ENCODE results near the gene STUB1.

- no peak for TF ChIP-seq ZFP30 (CRISPR knock-in tag; IDR thresholded peaks at IDR 0.05)
- TF ChIP-seq ZFP3 (CRISPR knock-in tag; IDR thresholded peaks at IDR 0.05): no peak
- TF ChIP-seq OSR1 (CRISPR knock-in tag; IDR thresholded peaks at IDR 0.05): no peak
- TF ChIP-seq GLIS3 (CRISPR knock-in tag; IDR thresholded peaks at IDR 0.05): no peak
- no peak for TF ChIP-seq ZC3H10 (CRISPR knock-in tag; IDR thresholded peaks at IDR 0.05)
- no peak for TF ChIP-seq ZNF70 (CRISPR knock-in tag; IDR thresholded peaks at IDR 0.05)
- no peak for TF ChIP-seq PATZ1 (CRISPR knock-in tag; IDR thresholded peaks at IDR 0.05; ENCODE audit: borderline replicate concordance)
- no peak for TF ChIP-seq ARNTL (CRISPR knock-in tag; IDR thresholded peaks at IDR 0.05; ENCODE audit: borderline replicate concordance, low read depth)
- TF ChIP-seq CREB5 (CRISPR knock-in tag; IDR thresholded peaks at IDR 0.05; ENCODE audit: low read depth): no peak
- no peak for TF ChIP-seq CSDC2 (CRISPR knock-in tag; IDR thresholded peaks at IDR 0.05)
- TF ChIP-seq RARB (CRISPR knock-in tag; IDR thresholded peaks at IDR 0.05): no peak
Measured at GRCh38 chr16:681746-682427, 1.7 kb downstream of the STUB1 start.

Measured in SK-N-SH treated with all-trans-retinoic acid at 6 μM for 48 hours (cell line).